HepG2 (cell line): ENCODE data around the gene BLMH. TPM values are rescaled to one million over a fixed set of nuclear protein-coding genes. Genes with fewer than 3 reads are reported as not detected.
"Not testable (repeated sequence)": the region's sequence is repeated elsewhere in the genome, so short reads cannot be mapped to it uniquely, and the experiment has no call there.

Experiments used
- ATAC-seq: fragments of 200-7000 bp; cut with Tn5 transposase; 3 replicates; pipeline ENCODE4 v1.9.1; 2020; ENCODE audit warnings: mild to moderate bottlenecking, moderate library complexity
- BruUV-seq: library from RNA; stranded (reverse); fragments of 400-500 nt; replicated peaks from 2 replicates; lab custom pipeline; 2021; lab: Mats Ljungman, UMichigan
- CTCF ChIA-PET: fragments of 300-600 bp; formaldehyde crosslinking; extraction: SDS; loops from one replicate; lab custom pipeline; 2021; ENCODE audit warnings: low total read pairs, inconsistent platforms, low intra/inter-chr PET ratio; lab: Yijun Ruan, JAX
- POLR2A ChIA-PET: fragments of 350-600 bp; sonication (Branson Sonifier 250); formaldehyde crosslinking; loops from one replicate; lab custom pipeline; 2020; ENCODE audit warnings: antibody characterized with exemption, inconsistent platforms; lab: Yijun Ruan, JAX
- DNase-seq: peaks from one replicate; pipeline ENCODE4 v3.0.0-alpha.2; 2015; ENCODE audit warnings: low spot score
- FAIRE-seq: peaks from 3 replicates; lab custom pipeline; 2011; peaks lifted over from hg19 to GRCh38; lab: Jason Lieb, UNC
- H2AFZ ChIP-seq: one replicate; pipeline ENCODE4 v1.6.1; 2011; ENCODE audit warnings: low read length, inconsistent platforms
- H3K27ac ChIP-seq: fragments of 300-600 bp; 3 replicates; pipeline ENCODE4 v1.8.0; 2011; ENCODE audit warnings: mixed run types, mild to moderate bottlenecking, mixed read lengths, low read length, inconsistent platforms; ENCODE audit not compliant: insufficient read depth; ENCODE audit errors: extremely low read length
- H3K27me3 ChIP-seq, 2 experiments: fragments of 200-600 bp in 1 of 2; 2 replicates in 1 of 2; 3 replicates in 1 of 2; pipeline versions ENCODE4 v1.6.0 to v1.8.0; 2011; ENCODE audit warnings: low read length in 2 of 2, mild to moderate bottlenecking in 2 of 2, moderate library complexity in 2 of 2, inconsistent platforms in 1 of 2; ENCODE audit not compliant: insufficient read depth in 2 of 2, control insufficient read depth in 1 of 2
- H3K36me3 ChIP-seq, 2 experiments: fragments of 200-600 bp in 1 of 2; replicated peaks in 1 of 2; 2 replicates in 1 of 2; 3 replicates in 1 of 2; pipeline versions ENCODE4 v1.5.1 to v1.8.0; 2011; ENCODE audit warnings: low read length in 2 of 2, inconsistent platforms in 1 of 2; ENCODE audit not compliant: insufficient read depth in 2 of 2, control insufficient read depth in 1 of 2
- H3K4me1 ChIP-seq: 2 replicates; pipeline ENCODE4 v1.5.1; 2012; ENCODE audit warnings: low read length, inconsistent platforms; ENCODE audit not compliant: insufficient read depth
- H3K4me2 ChIP-seq: 2 replicates; pipeline ENCODE4 v1.6.0; 2011; ENCODE audit warnings: low read depth, low read length, inconsistent platforms
- H3K4me3 ChIP-seq, 3 experiments: fragments of 200-600 bp in 1 of 3; sonication (generic), shearing (Covaris generic) in 1 of 3; replicated peaks in 1 of 3; 2 replicates each; pipeline ENCODE4 v1.5.1; 2011 to 2016; ENCODE audit warnings: low read length in 3 of 3, inconsistent platforms in 2 of 3, low read depth in 2 of 3, mild to moderate bottlenecking in 2 of 3, control low read depth in 1 of 3, mixed read lengths in 1 of 3; ENCODE audit not compliant: insufficient read depth in 1 of 3
- H3K79me2 ChIP-seq: one replicate; pipeline ENCODE4 v1.6.1; 2011; ENCODE audit warnings: low read length, inconsistent platforms; ENCODE audit not compliant: insufficient read depth
- H3K9ac ChIP-seq: 2 replicates; pipeline ENCODE4 v1.6.0; 2011; ENCODE audit warnings: mild to moderate bottlenecking, low read depth, low read length, inconsistent platforms; ENCODE audit not compliant: insufficient read depth
- H3K9me3 ChIP-seq: 2 replicates; pipeline ENCODE4 v1.5.1; 2012; ENCODE audit warnings: mild to moderate bottlenecking, low read length
- H4K20me1 ChIP-seq: 2 replicates; pipeline ENCODE4 v1.6.0; 2011; ENCODE audit warnings: inconsistent platforms, mild to moderate bottlenecking, low read length, moderate library complexity; ENCODE audit not compliant: insufficient read depth
- EHMT2 ChIP-seq: fragments of 200-600 bp; sonication (generic); IDR thresholded peaks from 2 replicates; pipeline ENCODE4 v1.7.0; 2017; ENCODE audit warnings: antibody characterized with exemption, low read depth, low read length, borderline replicate concordance
- FOXA3 ChIP-seq: IDR thresholded peaks from 2 replicates; pipeline ENCODE4 v1.6.1; 2016; ENCODE audit warnings: missing genetic modification reagents, missing compliant biosample characterization
- WGBS: methylation state at CpG from one replicate; pipeline ENCODE4 v1.1.6; 2017; ENCODE audit warnings: low lambda C conversion rate; 5-methylcytosine and 5-hydroxymethylcytosine counted together
- in situ Hi-C: cut with HindIII; loops from 2 replicates; pipeline ENCODE4 v1.10.0; 2017; ENCODE audit warnings: low pct_unique_long_range_greater_than_20kb; ENCODE audit not compliant: extremely low pct_ligation_motif_present
- intact Hi-C: fragments of 100-400 bp; cut with micrococcal nuclease; formaldehyde crosslinking; loops from one replicate; pipeline ENCODE4 v1.10.0; 2022; ENCODE audit not compliant: unreplicated experiment
- polyA plus RNA-seq, 8 experiments: library from polyadenylated mRNA; depleted of rRNA in 3 of 8; stranded (reverse) in 7 of 8; unstranded in 1 of 8; fragments of >200 nt; fragmentation: Illumina TruSeq in 4 of 8; extraction: Trizol in 4 of 8; gene quantifications; 2 replicates each; pipeline versions ENCODE4 v1.2.1 to v1.2.3, GENCODE V29; 2011 to 2016; ENCODE audit warnings: low read depth in 4 of 8, missing spikeins in 1 of 8, mixed read lengths in 1 of 8; ENCODE audit not compliant: insufficient read depth in 1 of 8
- total RNA-seq, 5 experiments: library from RNA; depleted of rRNA; stranded (reverse); fragments of >200 nt; fragmentation: Illumina TruSeq; extraction: Trizol; gene quantifications; 2 replicates each; pipeline ENCODE4 v1.2.3, GENCODE V29; 2016; ENCODE audit warnings: low read depth in 1 of 5
- TF ChIP-seq, protein P1 (sequence below): sonication (generic); formaldehyde crosslinking; conservative IDR thresholded peaks from 2 replicates; pipeline ENCODE4 v1.8.0; 2022; ENCODE audit warnings: mild to moderate bottlenecking, moderate library complexity, missing genetic modification reagents
- TF ChIP-seq, protein P2 (sequence below): sonication (generic); formaldehyde crosslinking; IDR thresholded peaks from 2 replicates; pipeline ENCODE4 v1.5.0; 2020; ENCODE audit warnings: missing genetic modification reagents, mild to moderate bottlenecking, borderline replicate concordance

Gene BLMH
- total and polyA plus RNA-seq, 2 of the 13 experiments (the other 11 are each of a cell fraction or from before 2014, with no cell fraction given), result 12.1 to 41.0 TPM

DNA sequence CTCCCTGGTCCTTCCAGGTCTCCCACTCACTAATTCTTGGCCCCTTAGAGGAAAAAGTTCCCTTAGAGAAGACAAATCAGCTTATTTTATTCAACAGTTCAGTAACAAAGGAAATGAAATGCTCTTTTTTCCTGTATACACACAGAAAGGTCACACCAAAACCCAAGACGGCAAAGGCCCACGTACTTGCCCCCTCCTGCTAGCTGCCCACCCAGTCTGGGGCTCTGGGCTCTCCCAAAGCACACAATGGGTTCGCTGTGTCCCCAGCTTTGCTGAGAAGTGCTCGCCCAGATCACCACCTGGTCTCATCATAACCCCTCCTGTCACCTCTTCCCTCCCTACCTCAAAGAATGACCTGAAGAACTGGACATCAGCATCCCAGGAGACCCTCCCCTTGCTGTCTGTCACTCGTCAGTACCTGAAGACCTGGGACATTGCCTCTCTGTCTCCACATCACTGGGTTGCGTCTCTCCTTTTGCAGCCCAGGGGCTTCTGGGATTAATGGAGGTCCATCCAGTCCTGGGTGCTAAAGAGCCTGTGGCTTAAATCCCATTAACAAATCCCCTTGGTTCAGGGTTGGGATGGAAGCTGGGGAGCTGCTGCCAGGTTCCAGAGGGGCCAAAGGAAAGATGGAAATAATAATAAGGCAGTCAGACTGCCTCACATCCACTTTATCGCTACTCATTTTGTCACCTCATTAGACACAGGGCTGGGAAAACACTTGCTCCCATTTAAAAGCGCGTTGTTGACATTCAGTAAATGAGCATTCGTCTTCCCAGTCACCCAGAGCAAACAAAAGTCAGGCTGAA is 59.5 kb downstream of the BLMH start (continued):
- TF ChIP-seq, protein P1, sequence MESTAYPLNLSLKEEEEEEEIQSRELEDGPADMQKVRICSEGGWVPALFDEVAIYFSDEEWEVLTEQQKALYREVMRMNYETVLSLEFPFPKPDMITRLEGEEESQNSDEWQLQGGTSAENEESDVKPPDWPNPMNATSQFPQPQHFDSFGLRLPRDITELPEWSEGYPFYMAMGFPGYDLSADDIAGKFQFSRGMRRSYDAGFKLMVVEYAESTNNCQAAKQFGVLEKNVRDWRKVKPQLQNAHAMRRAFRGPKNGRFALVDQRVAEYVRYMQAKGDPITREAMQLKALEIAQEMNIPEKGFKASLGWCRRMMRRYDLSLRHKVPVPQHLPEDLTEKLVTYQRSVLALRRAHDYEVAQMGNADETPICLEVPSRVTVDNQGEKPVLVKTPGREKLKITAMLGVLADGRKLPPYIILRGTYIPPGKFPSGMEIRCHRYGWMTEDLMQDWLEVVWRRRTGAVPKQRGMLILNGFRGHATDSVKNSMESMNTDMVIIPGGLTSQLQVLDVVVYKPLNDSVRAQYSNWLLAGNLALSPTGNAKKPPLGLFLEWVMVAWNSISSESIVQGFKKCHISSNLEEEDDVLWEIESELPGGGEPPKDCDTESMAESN (CRISPR knock-in tag), result no peak
- TF ChIP-seq FOXA3 (CRISPR knock-in tag), result 0 out of 2 replicates have a peak, but pooled peaks have one; percentile 38
- TF ChIP-seq, protein P2, sequence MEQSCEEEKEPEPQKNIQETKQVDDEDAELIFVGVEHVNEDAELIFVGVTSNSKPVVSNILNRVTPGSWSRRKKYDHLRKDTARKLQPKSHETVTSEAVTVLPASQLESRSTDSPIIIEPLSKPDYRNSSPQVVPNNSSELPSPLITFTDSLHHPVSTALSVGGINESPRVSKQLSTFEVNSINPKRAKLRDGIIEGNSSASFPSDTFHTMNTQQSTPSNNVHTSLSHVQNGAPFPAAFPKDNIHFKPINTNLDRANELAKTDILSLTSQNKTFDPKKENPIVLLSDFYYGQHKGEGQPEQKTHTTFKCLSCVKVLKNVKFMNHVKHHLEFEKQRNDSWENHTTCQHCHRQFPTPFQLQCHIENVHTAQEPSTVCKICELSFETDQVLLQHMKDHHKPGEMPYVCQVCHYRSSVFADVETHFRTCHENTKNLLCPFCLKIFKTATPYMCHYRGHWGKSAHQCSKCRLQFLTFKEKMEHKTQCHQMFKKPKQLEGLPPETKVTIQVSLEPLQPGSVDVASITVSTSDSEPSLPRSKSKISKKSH (CRISPR knock-in tag), result no peak
- TF ChIP-seq, all 625 proteins: peak for 4

DNA sequence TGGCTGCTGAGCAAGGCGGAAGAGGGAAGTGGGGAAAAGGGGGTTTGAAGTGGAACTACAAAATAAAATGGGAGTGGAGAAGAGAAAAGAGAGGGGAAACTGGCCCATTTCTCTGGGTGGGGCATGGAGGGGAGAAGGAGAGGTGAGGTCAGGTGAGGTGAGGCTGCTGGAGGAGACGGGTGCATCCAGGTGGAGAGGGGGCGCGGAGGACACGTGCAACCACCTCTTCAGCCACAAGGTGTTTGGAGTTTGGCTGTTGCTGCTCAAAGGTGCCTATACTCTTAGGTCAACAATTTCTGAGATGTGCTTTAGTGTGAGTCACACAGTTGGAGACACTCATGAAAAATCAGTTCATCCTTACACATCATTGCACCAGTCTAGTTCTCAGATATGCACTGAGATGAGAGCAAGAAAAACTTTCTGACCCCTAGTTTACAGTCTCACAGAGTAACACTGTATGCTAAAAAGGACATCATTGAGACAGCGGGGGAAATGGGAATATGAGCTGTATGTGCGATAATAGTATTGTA is 61.1 kb downstream of the BLMH start:
- 78% methylated on average over 7 of the region's 7 CpGs for WGBS
- TF ChIP-seq EHMT2, result no peak
- Histone ChIP-seq H3K9me3 (no peaks in the 10 kb centered on the region), H3K4me2 (no peak overlapping the region), H3K27ac (no peak overlapping the region), H3K4me1 (peaks cover 72% of the 10 kb centered on the region), H3K9ac (no peak overlapping the region), H4K20me1 (no peaks in the 10 kb centered on the region), H3K27me3 (no peaks in the 10 kb centered on the region), H3K79me2 (no peaks in the 10 kb centered on the region), H2AFZ (no peak overlapping the region), H3K4me3 (no peak overlapping the region), H3K36me3 (no peaks in the 10 kb centered on the region)
- POLR2A ChIA-PET, result no interaction called here
- in situ Hi-C loops, result loop anchor here (10.0 kb wide), 1 partner anchor 106 kb away; no protein-coding TSS in a partner anchor
- DNase-seq (no peak), FAIRE-seq (no peak), ATAC-seq (no peak)
- CTCF ChIA-PET, result no interaction called here
- intact Hi-C loops, result no loop called here
- BruUV-seq, result no TSS peak

DNA sequence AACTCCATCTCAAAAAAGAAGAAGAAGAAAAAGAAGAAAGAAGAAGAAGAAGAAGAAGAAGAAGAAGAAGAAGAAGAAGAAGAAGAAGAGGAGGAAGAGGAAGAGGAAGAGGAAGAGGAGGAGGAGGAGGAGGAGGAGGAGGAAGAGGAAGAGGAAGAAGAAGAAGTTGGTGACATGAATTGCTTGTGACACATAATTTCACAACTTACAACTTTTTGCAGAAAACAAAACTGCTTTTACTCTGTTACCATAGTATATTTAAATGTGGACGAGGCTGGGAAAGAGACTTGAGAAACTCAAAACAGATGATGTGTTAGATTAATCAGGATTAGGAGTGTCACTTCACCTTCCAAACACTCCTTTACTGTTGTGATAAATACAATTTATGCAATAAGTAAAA is 61.7 kb downstream of the BLMH start:
- H3K9ac ChIP-seq, DNase-seq, FAIRE-seq, BruUV-seq, POLR2A ChIA-PET, H3K27ac ChIP-seq, H3K4me2 ChIP-seq, ATAC-seq, intact Hi-C loops, CTCF ChIA-PET, H4K20me1 ChIP-seq, H3K4me3 ChIP-seq, H2AFZ ChIP-seq, H3K79me2 ChIP-seq, H3K27me3 ChIP-seq, H3K9me3 ChIP-seq, H3K36me3 ChIP-seq: not testable (repeated sequence)
- in situ Hi-C loops, result loop anchor here (10.0 kb wide), 1 partner anchor 105 kb away; no protein-coding TSS in a partner anchor
- peaks cover 75% of the 10 kb centered on the region for H3K4me1 ChIP-seq
- WGBS, result 84% methylated on average over 1 of the region's 1 CpG
